RKO (cell line): ENCODE results near the gene RGS7.
"Not testable (repeated sequence)": the region's sequence is repeated elsewhere in the genome, so short reads cannot be mapped to it uniquely, and the experiment has no call there.

Source experiments
- DNase-seq: peaks from one replicate; pipeline ENCODE4 v3.0.0-alpha.2; 2016; ENCODE audit warnings: low spot score

Gene RGS7

GRCh38 chr1:241271427-241271826 lies 85.6 kb downstream of the RGS7 start:
- no peak for DNase-seq

GRCh38 chr1:241270016-241270415 lies 87.0 kb downstream of the RGS7 start:
- no peak for DNase-seq

GRCh38 chr1:241269116-241269515 lies 87.9 kb downstream of the RGS7 start:
- no peak for DNase-seq

- no peak for DNase-seq
Observed at GRCh38 chr1:241266121-241266520, 90.9 kb downstream of the RGS7 start.

- peak; percentile 47 for DNase-seq
Observed at GRCh38 chr1:241265428-241265827, 91.6 kb downstream of the RGS7 start.

- DNase-seq: no peak
Observed at GRCh38 chr1:241263346-241263745, 93.7 kb downstream of the RGS7 start.

- no peak for DNase-seq
Observed at GRCh38 chr1:241253471-241253870, 103.5 kb downstream of the RGS7 start.

- no peak for DNase-seq
Observed at GRCh38 chr1:241250465-241250864, 106.5 kb downstream of the RGS7 start.

GRCh38 chr1:241240069-241240468 lies 116.9 kb downstream of the RGS7 start:
- DNase-seq: peak; percentile 1

- DNase-seq: no peak
Observed at GRCh38 chr1:241237873-241238272, 119.1 kb downstream of the RGS7 start.

- DNase-seq: no peak
Observed at GRCh38 chr1:241235256-241235897, 121.6 kb downstream of the RGS7 start.

- no peak for DNase-seq
Observed at GRCh38 chr1:241229711-241230110, 127.3 kb downstream of the RGS7 start.

GRCh38 chr1:241229216-241229615 lies 127.8 kb downstream of the RGS7 start:
- DNase-seq: no peak

- no peak for DNase-seq
Observed at GRCh38 chr1:241228339-241228738, 128.7 kb downstream of the RGS7 start.

GRCh38 chr1:241225741-241226140 lies 131.3 kb downstream of the RGS7 start:
- DNase-seq: no peak

- DNase-seq: not testable (repeated sequence)
Observed at GRCh38 chr1:241224189-241224588, 132.8 kb downstream of the RGS7 start.

GRCh38 chr1:241222813-241223212 lies 134.2 kb downstream of the RGS7 start:
- DNase-seq: not testable (repeated sequence)

GRCh38 chr1:241221319-241221718 lies 135.7 kb downstream of the RGS7 start:
- DNase-seq: no peak

- not testable (repeated sequence) for DNase-seq
Observed at GRCh38 chr1:241220913-241221312, 136.1 kb downstream of the RGS7 start.

GRCh38 chr1:241219449-241219848 lies 137.6 kb downstream of the RGS7 start:
- DNase-seq: no peak

GRCh38 chr1:241217516-241217915 lies 139.5 kb downstream of the RGS7 start:
- DNase-seq: no peak

GRCh38 chr1:241215683-241216082 lies 141.3 kb downstream of the RGS7 start:
- DNase-seq: no peak

GRCh38 chr1:241215203-241215602 lies 141.8 kb downstream of the RGS7 start:
- no peak for DNase-seq

- peak; percentile 68 for DNase-seq
Observed at GRCh38 chr1:241213139-241213538, 143.9 kb downstream of the RGS7 start.
